RWPE1 (cell line): Measurements from ENCODE around the gene SHH.

Source experiments
- CTCF ChIA-PET: fragments of 350-600 bp; sonication (Branson Sonifier 250); formaldehyde crosslinking; extraction: SDS; loops from one replicate; lab custom pipeline; 2021; lab: Yijun Ruan, JAX
- POLR2A ChIA-PET: fragments of 400-600 bp; formaldehyde crosslinking; extraction: SDS; loops from one replicate; lab custom pipeline; 2020; ENCODE audit warnings: antibody characterized with exemption; ENCODE audit not compliant: low non-redundant PET; lab: Yijun Ruan, JAX
- DNase-seq: peaks from one replicate; pipeline ENCODE4 v3.0.0; 2012; ENCODE audit warnings: low spot score
- H3K27ac ChIP-seq: fragments of 450-650 bp; 2 replicates; pipeline ENCODE4 v1.5.1; 2017
- CTCF ChIP-seq: fragments of 450-650 bp; conservative IDR thresholded peaks from 2 replicates; pipeline ENCODE4 v1.5.1; 2017; ENCODE audit warnings: low read depth, mild to moderate bottlenecking

Gene SHH

GRCh38 chr7:155833651-155834050 lies 21.4 kb upstream of the SHH start:
- H3K27ac ChIP-seq: no peak overlapping the region
- no peak for DNase-seq
- ChIA-PET CTCF (no interaction called here), POLR2A (no interaction called here)
- TF ChIP-seq CTCF: no peak

- TF ChIP-seq CTCF: no peak
- ChIA-PET CTCF (no interaction called here), POLR2A (no interaction called here)
- H3K27ac ChIP-seq: no peak overlapping the region
- DNase-seq: no peak
Observed at GRCh38 chr7:155832581-155832981, 20.3 kb upstream of the SHH start.

- ChIA-PET CTCF (no interaction called here), POLR2A (no interaction called here)
- no peak overlapping the region for H3K27ac ChIP-seq
- DNase-seq: no peak
- no peak for TF ChIP-seq CTCF
Observed at GRCh38 chr7:155831807-155832524, 19.7 kb upstream of the SHH start.

- no peak for DNase-seq
- TF ChIP-seq CTCF: no peak
- POLR2A ChIA-PET: no interaction called here
- CTCF ChIA-PET: no interaction called here
- no peak overlapping the region for H3K27ac ChIP-seq
Observed at GRCh38 chr7:155830961-155831806, 18.9 kb upstream of the SHH start.

- ChIA-PET POLR2A (no interaction called here), CTCF (no interaction called here)
- DNase-seq: no peak
- no peak for TF ChIP-seq CTCF
- no peak overlapping the region for H3K27ac ChIP-seq
Observed at GRCh38 chr7:155829796-155830470, 17.7 kb upstream of the SHH start.

GRCh38 chr7:155825336-155825735 lies 13.1 kb upstream of the SHH start:
- no peak for DNase-seq
- ChIA-PET CTCF (no interaction called here), POLR2A (no interaction called here)
- H3K27ac ChIP-seq: no peak overlapping the region
- TF ChIP-seq CTCF: no peak
